Breast epithelium (tissue), 3 donors: ENCODE results near the gene LRRN2.

Source experiments
- CTCF ChIP-seq, 3 donors: fragments of 450-650 bp; IDR thresholded peaks; one replicate each; pipeline ENCODE4 v1.5.1; 2016 to 2017; ENCODE audit warnings: antibody characterized with exemption in 3 of 3, mild to moderate bottlenecking in 3 of 3, moderate library complexity in 3 of 3
- POLR2A ChIP-seq: fragments of 450-650 bp; IDR thresholded peaks from one replicate; pipeline ENCODE4 v1.6.1; 2016; ENCODE audit warnings: antibody characterized with exemption, mild to moderate bottlenecking, moderate library complexity
- POLR2AphosphoS5 ChIP-seq, 3 donors: sonication (generic); formaldehyde crosslinking; IDR thresholded peaks; one replicate each; pipeline ENCODE4 v1.6.1; 2017; ENCODE audit warnings: antibody characterized with exemption in 3 of 3

- TF ChIP-seq CTCF (IDR thresholded peaks at IDR 0.05) (no peak), POLR2A (no peak), POLR2AphosphoS5 (IDR thresholded peaks at IDR 0.05) (no peak)
Measured at GRCh38 chr1:204578867-204579664, 106.5 kb downstream of the LRRN2 start.
